ENCODE results near the gene PIH1D1.
"Not testable (repeated sequence)": the region's sequence is repeated elsewhere in the genome, so short reads cannot be mapped to it uniquely, and the experiment has no call there.

Gene PIH1D1

DNA sequence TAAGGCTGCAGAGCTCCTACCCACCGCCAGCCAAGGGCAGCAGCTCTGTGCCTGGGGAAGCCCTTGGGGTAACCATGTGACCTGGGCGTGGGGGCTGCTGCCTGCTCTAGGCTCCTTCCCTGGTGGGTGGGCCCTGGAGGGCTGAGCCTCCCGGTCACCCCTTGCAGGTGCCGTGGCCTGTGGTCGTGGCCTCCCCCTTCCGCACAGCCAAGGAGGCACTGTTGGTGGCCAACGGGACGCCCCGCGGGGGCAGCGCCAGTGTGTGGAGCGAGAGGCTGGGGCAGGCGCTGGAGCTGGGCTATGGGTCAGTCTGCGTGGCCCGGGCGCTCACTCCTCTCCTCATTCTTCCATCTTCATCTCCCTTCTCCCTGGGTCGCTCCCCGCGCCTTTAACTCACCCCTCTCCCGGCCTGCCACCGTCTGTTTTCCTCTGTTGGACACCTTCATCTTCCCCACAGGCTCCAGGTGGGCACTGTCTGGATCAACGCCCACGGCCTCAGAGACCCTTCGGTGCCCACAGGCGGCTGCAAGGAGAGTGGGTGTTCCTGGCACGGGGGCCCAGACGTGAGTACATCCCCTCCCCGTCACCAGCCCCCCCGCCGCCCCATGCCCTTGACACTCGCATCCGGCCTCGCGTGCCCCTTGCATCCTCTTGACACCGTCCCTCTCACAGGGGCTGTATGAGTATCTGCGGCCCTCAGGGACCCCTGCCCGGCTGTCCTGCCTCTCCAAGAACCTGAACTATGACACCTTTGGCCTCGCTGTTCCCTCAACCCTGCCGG is 12.5 kb upstream of the PIH1D1 start:
- H3K4me3 ChIP-seq (replicated peaks; ENCODE audit: low read depth, low read length) = no peak overlapping the region
- TF ChIP-seq, protein P1, sequence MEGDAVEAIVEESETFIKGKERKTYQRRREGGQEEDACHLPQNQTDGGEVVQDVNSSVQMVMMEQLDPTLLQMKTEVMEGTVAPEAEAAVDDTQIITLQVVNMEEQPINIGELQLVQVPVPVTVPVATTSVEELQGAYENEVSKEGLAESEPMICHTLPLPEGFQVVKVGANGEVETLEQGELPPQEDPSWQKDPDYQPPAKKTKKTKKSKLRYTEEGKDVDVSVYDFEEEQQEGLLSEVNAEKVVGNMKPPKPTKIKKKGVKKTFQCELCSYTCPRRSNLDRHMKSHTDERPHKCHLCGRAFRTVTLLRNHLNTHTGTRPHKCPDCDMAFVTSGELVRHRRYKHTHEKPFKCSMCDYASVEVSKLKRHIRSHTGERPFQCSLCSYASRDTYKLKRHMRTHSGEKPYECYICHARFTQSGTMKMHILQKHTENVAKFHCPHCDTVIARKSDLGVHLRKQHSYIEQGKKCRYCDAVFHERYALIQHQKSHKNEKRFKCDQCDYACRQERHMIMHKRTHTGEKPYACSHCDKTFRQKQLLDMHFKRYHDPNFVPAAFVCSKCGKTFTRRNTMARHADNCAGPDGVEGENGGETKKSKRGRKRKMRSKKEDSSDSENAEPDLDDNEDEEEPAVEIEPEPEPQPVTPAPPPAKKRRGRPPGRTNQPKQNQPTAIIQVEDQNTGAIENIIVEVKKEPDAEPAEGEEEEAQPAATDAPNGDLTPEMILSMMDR (IDR thresholded peaks at IDR 0.05; ENCODE audit: low read length, missing control alignments) = no peak
- no peak for DNase-seq (ENCODE audit: low read depth)

DNA sequence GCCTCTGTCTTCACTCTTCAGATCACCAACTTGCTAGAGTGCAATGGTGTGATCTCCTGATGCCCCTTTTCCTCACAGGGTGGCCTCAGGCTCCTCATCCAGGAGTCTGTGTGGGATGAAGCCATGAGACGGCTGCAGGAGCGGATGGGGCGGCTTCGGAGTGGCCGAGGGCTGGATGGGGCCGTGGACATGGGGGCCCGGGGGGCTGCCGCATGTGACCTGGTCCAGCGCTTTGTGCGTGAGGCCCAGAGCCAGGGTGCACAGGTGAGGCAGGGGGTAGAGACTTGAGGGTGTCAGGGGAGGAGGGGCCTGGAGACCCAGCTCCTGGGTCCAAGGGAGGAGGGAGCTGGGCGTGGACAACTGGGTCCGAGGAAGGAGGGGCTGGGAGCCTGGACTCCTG is 10.9 kb upstream of the PIH1D1 start:
- no peak for DNase-seq (ENCODE audit: low read depth)
- TF ChIP-seq, protein P1 (IDR thresholded peaks at IDR 0.05; ENCODE audit: low read length, missing control alignments) = no peak
- no peak overlapping the region for H3K4me3 ChIP-seq (replicated peaks; ENCODE audit: low read depth, low read length)

DNA sequence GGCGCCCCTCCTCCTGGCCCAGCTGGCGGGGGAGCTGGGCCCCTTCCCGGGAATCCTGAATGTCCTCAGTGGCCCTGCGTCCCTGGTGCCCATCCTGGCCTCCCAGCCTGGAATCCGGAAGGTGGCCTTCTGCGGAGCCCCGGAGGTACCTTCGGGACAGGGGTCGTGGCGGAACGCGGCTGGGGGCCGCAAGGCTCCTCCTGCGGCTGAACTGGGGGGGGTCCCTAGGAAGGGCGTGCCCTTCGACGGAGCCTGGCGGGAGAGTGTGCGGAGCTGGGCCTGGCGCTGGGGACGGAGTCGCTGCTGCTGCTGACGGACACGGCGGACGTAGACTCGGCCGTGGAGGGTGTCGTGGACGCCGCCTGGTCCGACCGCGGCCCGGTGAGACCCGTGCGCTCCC is 10.0 kb upstream of the PIH1D1 start:
- TF ChIP-seq, protein P1 (IDR thresholded peaks at IDR 0.05; ENCODE audit: low read length, missing control alignments) = no peak
- no peak for DNase-seq (ENCODE audit: low read depth)
- no peak overlapping the region for H3K4me3 ChIP-seq (replicated peaks; ENCODE audit: low read depth, low read length)

DNA sequence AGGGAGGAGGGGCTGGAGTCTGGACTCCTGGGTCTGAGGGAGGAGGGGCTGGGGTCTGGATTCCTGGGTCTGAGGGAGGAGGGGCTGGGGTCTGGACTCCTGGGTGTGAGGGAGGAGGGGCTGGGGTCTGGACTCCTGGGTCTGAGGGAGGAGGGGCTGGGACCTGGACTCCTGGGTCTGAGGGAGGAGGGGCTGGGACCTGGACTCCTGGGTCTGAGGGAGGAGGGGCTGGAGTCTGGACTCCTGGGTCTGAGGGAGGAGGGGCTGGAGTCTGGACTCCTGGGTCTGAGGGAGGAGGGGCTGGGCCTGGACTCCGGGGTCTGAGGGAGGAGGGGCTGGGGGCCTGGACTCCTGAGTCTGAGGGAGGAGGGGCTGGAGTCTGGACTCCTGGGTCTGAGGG is 9.5 kb upstream of the PIH1D1 start:
- not testable (repeated sequence) for DNase-seq (ENCODE audit: low read depth); H3K4me3 ChIP-seq (replicated peaks; ENCODE audit: low read depth, low read length)

DNA sequence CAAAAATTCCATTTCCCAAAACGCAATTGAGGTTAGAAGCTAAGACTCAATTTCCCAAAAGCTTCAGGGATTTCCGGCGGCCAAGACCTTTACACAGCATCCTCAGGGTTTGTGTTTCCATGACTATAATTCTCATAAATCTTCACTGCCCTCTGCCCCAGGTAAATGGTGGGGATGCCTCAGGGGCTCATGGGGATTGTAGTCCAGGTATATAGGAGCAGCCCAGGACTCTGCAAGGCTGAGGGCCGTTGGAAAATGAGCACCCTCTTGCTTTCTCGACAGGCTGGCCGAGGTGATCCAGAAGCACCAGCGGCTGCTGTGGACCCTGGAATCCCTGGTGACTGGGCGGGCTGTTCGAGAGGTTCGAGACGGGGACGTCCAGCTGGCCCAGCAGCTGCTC is 7.8 kb upstream of the PIH1D1 start:
- TF ChIP-seq, protein P1 (IDR thresholded peaks at IDR 0.05; ENCODE audit: low read length, missing control alignments) = no peak
- no peak for DNase-seq (ENCODE audit: low read depth)
- no peak overlapping the region for H3K4me3 ChIP-seq (replicated peaks; ENCODE audit: low read depth, low read length)

DNA sequence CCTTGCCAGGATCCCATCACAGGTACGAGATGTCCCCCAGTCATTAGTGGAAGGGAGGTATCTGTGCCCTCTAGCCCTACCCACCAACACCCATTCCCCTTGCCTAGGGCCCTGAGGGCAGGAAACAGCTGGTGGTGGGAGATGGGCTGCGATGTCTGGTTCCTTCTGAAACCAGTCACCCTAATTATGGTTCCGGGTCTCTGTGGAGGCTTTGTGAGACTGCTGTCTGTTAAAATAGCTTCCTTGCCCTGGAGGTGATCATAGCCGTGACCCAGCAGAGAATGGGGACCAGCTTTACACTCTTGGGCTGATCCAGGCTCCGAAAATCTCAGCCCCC is 6.9 kb upstream of the PIH1D1 start:
- no peak overlapping the region for H3K4me3 ChIP-seq (replicated peaks; ENCODE audit: low read depth, low read length)
- TF ChIP-seq, protein P1 (IDR thresholded peaks at IDR 0.05; ENCODE audit: low read length, missing control alignments) = no peak
- DNase-seq (ENCODE audit: low read depth) = no peak

DNA sequence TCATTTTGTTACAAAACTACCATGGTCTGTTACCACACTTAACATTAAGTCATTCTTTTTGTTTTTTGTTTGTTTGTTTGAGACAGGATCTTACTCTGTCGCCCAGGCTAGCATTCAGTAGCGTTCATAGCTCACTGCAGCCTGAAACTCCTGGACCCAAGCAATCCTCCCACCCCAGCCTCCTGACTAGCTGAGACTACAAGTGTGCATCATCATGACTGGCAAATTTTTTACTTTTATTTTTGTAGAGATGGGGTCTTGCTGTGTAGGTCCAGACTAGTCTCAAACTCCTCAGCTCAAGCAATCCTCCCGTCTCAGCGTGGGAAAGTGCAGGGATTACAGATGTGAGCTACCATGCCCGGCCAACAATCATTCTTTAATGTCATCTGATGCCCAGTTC is 4.7 kb upstream of the PIH1D1 start:
- peak; percentile 45 for DNase-seq (ENCODE audit: low read depth)
- TF ChIP-seq, protein P1 (IDR thresholded peaks at IDR 0.05; ENCODE audit: low read length, missing control alignments) = no peak
- no peak overlapping the region for H3K4me3 ChIP-seq (replicated peaks; ENCODE audit: low read depth, low read length)
